GM18519 (cell line): Measurements from ENCODE around the gene ASB3.
"Not testable (repeated sequence)": the region's sequence is repeated elsewhere in the genome, so short reads cannot be mapped to it uniquely, and the experiment has no call there.

Experiments used
- ATAC-seq: cut with Tn5 transposase; IDR thresholded peaks from one replicate; pipeline ENCODE4 v1.9.1; 2021; ENCODE audit warnings: mild to moderate bottlenecking, moderate library complexity; ENCODE audit not compliant: unreplicated experiment, low FRiP score

ASB3 gene

GRCh38 chr2:53786705-53787613, at the start of gene ASB3, which contains the start of gene ERLEC1:
Gene ASB3 (minus strand): TSS chr2:53786953. CDS start chr2:53765572, 21,381 bp downstream.
Gene ERLEC1 (plus strand): TSS chr2:53787044. CDS start chr2:53787211, 167 bp downstream.
- peak; percentile 92 for ATAC-seq

GRCh38 chr2:53829980-53830290, 43.2 kb upstream of the ASB3 start:
- ATAC-seq = not testable (repeated sequence)

DNA sequence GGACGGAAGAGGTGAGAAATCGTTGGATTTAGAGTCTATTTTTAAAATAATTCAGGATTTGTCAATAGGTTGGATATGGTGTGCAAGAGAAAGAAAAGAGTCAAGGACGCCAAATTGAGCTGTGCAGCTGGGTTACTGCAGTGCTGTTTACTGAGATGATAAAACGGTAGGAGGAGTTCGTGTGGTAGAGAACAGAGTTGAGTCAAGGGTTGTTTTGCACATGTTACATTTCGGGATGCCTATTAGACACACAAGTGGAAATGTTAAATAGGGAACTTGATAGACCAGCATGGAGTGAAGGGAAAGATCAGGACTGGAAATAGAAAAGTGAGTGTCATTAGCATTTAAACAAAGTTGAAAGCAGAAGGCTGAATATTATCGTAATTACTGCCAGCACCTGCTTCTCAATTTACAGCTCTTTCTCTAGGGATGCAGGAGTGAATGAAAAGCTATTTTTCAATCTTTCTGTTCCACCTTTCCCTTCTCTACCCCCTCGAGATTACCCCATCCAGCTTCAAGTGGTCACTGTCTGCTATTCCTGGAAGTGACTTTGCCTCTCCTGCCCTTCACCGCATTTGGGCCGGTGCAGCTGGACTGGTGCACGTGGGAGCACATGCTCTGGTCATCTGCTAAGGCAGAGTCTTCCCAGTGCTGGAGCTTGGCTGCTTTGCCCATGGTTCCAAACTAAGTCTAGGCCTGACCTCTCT, 42.7 kb upstream of the ASB3 start:
- ATAC-seq = no peak

GRCh38 chr2:53828331-53828730, 41.6 kb upstream of the ASB3 start:
- ATAC-seq = no peak

DNA sequence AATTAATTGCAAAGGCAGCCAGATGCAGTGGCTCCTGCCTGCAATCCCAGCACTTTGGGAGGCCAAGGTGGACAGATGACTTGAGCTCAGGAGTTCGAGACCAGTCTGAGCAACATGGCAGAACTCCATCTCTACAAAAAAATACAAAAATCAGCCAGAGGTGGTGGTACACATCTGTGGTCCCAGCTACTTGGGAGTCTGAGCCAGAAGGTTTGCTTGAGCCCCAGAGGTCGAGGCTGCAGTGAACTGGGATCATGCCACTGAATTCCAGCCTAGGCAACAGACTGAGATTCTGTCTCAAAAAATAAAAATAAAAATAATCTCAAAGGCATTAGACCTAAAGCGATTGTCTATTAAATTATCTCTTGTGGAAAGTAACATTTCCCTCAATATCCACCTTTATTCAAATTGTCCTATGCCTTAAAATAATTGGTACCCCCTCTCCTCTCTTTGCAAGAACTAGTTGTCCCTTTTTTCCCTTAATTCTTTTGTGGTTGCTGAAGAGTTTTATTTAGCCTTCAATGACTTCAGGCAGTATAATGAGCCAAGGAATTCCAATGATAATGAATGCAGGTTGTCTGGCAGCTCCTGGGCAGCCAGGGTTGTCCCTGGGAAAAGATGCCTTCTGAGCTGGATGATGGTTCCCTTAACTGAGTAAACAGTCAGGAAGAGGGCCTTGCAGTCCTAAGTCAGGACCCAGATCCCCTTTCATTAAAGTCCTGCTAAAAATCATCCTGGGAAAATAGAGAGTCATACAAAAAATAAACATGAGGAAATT, 40.8 kb upstream of the ASB3 start:
- no peak for ATAC-seq

DNA sequence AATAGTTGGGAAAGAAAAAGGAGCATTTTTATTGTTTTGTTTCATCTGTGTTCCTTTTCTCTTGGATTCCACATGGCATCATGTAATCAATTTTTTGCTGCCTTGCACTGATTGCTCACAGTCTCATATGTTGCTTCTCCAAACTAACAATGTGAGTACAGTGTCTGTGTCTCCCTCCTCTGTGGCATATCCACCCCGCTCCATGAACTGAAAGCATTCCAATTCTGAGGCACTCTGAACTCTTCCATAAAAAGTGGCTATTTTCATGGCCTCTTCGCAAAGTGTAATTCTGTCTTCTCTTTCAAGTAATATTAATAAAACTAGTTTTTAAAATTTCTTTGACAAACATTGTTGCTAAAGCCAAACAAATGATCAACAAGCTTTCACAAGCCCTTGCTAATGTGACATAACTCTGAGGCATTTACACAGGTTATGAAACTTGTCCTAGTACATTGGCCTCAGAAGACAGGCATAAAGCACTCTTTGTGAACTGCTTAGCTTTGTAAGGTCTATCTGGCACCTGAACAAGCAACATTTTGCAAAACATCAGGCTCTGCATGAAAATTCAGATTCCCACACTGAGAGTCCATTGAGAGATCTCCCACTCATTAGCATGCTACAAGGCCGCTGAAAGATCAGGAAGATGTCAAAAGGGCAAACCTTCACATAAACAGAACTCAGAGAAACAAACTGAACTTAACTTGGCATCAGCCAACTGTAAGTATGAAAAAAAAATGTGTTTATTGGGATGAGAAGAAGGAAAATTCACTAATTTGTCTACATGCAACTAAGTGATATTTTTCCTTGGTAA, 40.0 kb upstream of the ASB3 start:
- ATAC-seq = no peak

DNA sequence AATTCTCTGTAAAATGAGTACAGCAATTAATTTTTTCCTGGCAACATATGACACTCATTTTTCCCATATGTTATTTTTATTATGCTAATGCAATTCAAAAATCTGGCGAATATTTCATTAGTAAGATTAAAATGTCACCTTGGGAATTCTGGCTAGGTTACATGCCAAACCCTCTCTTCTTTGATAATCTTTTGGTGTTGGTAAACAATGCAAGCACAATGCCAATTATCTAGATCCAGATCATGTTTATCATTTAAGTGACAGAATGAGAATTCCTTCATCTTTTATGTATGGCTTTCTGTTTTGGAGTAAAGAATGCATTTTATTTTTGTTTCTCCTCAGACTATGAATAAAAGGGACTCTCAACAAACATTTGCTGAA, 39.3 kb upstream of the ASB3 start:
- ATAC-seq = no peak

DNA sequence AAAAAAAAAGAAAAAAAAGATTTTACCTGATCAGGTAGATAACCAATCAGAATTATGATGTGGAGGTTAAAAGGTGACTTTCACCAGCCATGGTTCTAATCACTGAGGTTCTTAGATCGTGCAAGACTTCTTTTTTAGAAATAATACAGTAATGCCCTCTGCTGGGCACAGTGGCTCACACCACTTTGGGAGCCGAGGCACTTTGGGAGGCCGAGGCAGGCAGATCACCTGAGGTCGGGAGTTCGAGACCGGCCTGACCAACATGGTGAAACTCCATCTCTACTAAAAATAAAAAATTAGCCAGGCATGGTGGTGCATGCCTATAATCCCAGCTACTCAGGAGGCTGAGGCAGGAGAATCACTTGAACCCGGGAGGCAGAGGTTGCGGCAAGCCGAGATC, 36.9 kb upstream of the ASB3 start:
- not testable (repeated sequence) for ATAC-seq

DNA sequence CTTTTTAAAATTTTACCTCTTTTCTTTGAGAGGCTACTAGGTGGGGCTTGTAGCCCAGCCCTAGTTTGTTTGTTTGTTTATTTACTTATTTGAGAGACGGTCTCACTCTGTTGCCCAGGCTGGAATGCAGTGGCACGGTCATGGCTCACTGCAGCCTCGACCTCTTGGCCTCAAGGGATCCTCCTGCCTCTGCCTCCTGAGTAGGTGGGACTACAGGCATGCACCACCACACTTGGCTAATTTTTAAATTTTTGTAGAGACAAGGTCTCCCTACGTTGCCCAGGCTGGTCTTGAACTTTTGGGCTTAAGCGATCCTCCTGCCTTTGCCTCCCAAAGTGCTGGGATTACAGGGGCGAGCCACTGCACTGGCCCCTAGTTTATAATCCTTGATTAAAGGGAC, 35.1 kb upstream of the ASB3 start:
- no peak for ATAC-seq

DNA sequence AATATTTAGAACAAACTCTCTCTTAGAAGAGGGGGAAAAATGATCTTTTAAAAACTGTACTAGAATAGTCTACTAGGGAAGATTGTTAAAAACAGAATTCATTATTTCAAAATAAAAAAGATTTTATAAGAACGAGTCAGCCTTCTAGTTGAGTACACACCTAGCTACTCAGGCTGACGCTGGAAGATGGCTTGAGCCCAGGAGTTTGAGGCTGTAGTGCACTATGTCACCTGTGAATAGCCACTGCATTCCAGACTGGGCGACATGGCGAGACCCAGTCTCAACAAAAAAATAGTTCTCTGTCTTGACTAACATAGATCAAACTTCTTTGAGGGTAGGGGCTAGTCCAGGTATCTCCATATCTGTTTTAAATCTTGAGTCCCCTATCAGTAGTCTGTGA, 34.0 kb upstream of the ASB3 start:
- ATAC-seq = no peak

- no peak for ATAC-seq
Measured at GRCh38 chr2:53820048-53820447, 33.3 kb upstream of the ASB3 start.

GRCh38 chr2:53819634-53820033, 32.9 kb upstream of the ASB3 start:
- no peak for ATAC-seq

DNA sequence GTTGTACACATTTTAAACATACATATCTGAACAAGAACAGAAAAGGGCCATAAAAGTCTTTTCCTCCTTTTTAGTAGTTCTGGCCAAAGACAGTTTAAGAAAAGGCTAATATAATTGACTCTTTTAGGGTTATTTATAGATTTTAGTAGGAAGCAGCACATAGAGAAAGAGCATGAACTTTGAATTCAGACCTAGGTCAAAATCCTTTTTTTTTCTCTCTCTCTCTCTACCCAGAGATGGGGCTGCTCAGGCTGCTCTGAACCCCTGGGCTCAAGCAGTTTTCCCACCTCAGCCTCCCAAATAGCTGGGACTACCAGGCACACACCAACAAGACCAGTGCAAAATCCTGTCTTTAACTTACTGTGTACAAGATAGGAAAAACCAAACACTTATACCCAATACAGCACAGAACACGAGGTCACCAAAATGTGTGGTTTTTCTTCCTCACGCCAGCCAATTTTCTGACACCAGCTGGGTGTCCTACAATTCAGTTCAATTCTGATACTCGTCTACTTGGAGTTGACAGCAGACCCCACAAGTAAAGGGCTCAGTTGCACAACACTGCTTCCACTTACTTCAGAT, 32.2 kb upstream of the ASB3 start:
- ATAC-seq = no peak

DNA sequence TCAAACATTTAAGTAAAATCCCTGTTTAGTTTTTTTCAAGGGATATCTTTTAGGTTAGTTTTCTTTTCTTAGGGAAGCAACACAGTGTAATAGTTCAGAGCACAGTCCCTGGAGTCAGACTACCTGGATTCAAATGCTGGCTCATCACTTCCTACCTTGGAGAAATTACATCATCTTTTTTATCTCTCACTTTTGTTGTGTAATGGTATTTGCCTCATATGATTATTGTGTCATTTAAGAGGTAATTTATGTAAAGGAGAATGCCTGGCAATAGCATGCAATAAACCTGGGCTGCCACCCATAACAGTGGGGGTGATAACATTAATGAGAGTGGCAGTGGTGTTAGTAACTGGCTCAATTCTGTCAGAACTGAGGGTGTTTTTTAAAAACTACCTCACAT, 26.4 kb upstream of the ASB3 start:
- ATAC-seq = no peak

DNA sequence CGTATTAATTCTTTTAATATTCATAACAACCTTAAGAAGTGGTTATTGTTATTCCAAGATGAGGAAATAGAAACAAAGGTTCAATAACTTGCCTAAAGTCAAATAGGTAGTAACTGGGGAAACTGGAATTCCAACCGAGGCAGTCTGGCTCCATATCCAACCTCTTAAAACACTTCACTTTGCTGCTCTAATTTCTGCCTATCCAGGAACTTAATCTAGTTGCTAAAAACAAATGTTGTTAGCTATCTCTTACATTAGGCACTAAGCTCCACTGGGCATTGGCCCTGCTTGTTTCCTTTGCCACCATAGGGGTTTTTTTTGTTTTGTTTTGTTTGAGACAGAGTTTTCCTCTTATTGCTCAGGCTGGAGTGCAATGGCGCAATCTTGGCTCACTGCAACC, 24.8 kb upstream of the ASB3 start:
- no peak for ATAC-seq

- no peak for ATAC-seq
Measured at GRCh38 chr2:53802617-53803151, 15.9 kb upstream of the ASB3 start.

- no peak for ATAC-seq
Measured at GRCh38 chr2:53801547-53801946, 14.8 kb upstream of the ASB3 start.

- ATAC-seq = no peak
Measured at GRCh38 chr2:53793821-53794220, 7.1 kb upstream of the ASB3 start.

DNA sequence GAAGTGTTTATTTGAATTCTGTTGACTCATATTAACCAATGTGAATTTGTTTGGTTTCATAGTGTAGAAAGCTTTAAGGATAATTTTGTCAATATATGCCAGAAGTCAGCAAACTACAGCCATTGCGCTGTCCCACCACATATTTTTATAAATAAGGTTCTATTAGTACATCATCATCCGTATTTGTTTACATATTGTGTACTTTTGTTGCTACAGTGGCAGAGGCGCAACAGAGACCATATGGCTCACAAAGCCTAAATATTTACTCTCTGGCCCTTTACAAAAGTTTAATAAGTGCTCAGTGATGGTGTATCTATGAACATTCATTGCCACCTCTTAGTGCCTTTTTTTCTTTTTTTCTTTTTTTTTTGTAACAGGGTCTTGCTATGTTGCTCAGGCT, 6.5 kb upstream of the ASB3 start:
- no peak for ATAC-seq
